B cell (primary cell): Measurements from ENCODE around the gene TMEM14C. TPM values are rescaled to one million over a fixed set of nuclear protein-coding genes. Genes with fewer than 3 reads are reported as not detected.

Experiments used
- ATAC-seq: fragments of 200-7000 bp; cut with Tn5 transposase; one replicate; pipeline ENCODE4 v1.10.0; 2021; ENCODE audit warnings: low read depth, mild to moderate bottlenecking, moderate number of reproducible peaks, moderate library complexity
- CTCF ChIA-PET: fragments of 350-600 bp; sonication (Branson Sonifier 250); formaldehyde crosslinking; loops from one replicate; lab custom pipeline; 2021; ENCODE audit warnings: antibody characterized with exemption, inconsistent platforms; lab: Charles Lee
- POLR2A ChIA-PET: fragments of 350-600 bp; sonication (Branson Sonifier 250); formaldehyde crosslinking; loops from one replicate; lab custom pipeline; 2021; ENCODE audit warnings: antibody characterized with exemption; lab: Charles Lee
- DNase-seq: peaks from one replicate; pipeline ENCODE4 v3.0.0; 2013
- H2AFZ ChIP-seq: 2 replicates; pipeline ENCODE4 v1.6.1; 2012; ENCODE audit warnings: mild to moderate bottlenecking, low read depth, low read length; ENCODE audit not compliant: insufficient read depth, poor library complexity, severe bottlenecking
- H3K27ac ChIP-seq, 2 donors: 1 replicate in 1 of 2; 2 replicates in 1 of 2; pipeline ENCODE4 v1.5.1; 2012 to 2013; ENCODE audit warnings: low read length in 2 of 2, mild to moderate bottlenecking in 2 of 2, moderate library complexity in 1 of 2
- H3K27me3 ChIP-seq, 4 experiments: fragments of 200-600 bp in 1 of 4; sonication (generic) in 1 of 4; replicated peaks in 1 of 4; 1 replicate in 2 of 4; 2 replicates in 2 of 4; pipeline versions ENCODE4 v1.6.1 to v1.7.0; 2013 to 2016; ENCODE audit warnings: low read length in 3 of 4, mild to moderate bottlenecking in 2 of 4, mixed read lengths in 1 of 4, moderate library complexity in 1 of 4; ENCODE audit not compliant: insufficient read depth in 4 of 4, control insufficient read depth in 3 of 4; ENCODE audit errors: control extremely low read depth in 1 of 4
- H3K36me3 ChIP-seq, 2 experiments: replicated peaks in 1 of 2; 1 replicate in 1 of 2; 2 replicates in 1 of 2; pipeline versions ENCODE4 v1.6.1 to v1.7.1; 2013; ENCODE audit warnings: low read length in 1 of 2; ENCODE audit not compliant: insufficient read depth in 2 of 2, control insufficient read depth in 1 of 2; ENCODE audit errors: control extremely low read depth in 1 of 2, extremely low read depth in 1 of 2
- H3K4me1 ChIP-seq, 2 donors: fragments of 200-600 bp in 1 of 2; sonication (generic) in 1 of 2; 1 replicate in 1 of 2; 2 replicates in 1 of 2; pipeline versions ENCODE4 v1.5.1 to v1.6.1; 2013 to 2017; ENCODE audit warnings: low read length in 2 of 2; ENCODE audit not compliant: control insufficient read depth in 2 of 2, insufficient read depth in 2 of 2
- H3K4me2 ChIP-seq: replicated peaks from 2 replicates; pipeline ENCODE3; 2012; ENCODE audit warnings: mild to moderate bottlenecking, low read depth, low read length; ENCODE audit not compliant: poor library complexity, severe bottlenecking
- H3K4me3 ChIP-seq, 5 experiments: fragments of 200-600 bp in 1 of 5; sonication (generic) in 1 of 5; 1 replicate in 3 of 5; 2 replicates in 2 of 5; pipeline versions ENCODE4 v1.5.1 to v1.7.0; 2011 to 2016; ENCODE audit warnings: low read length in 4 of 5, mild to moderate bottlenecking in 4 of 5, low read depth in 2 of 5, control low read depth in 1 of 5, moderate library complexity in 1 of 5; ENCODE audit not compliant: insufficient read depth in 1 of 5; ENCODE audit errors: control extremely low read depth in 1 of 5, extremely low read depth in 1 of 5
- H3K79me2 ChIP-seq: fragments of 200-600 bp; sonication (generic); one replicate; pipeline ENCODE4 v1.6.0; 2016; ENCODE audit warnings: low read length; ENCODE audit not compliant: control insufficient read depth, insufficient read depth
- H3K9ac ChIP-seq: fragments of 200-600 bp; sonication (generic); 2 replicates; pipeline ENCODE4 v1.6.1; 2017; ENCODE audit warnings: mild to moderate bottlenecking, low read length, moderate library complexity
- H3K9me3 ChIP-seq, 3 donors: one replicate each; pipeline versions ENCODE4 v1.6.1 to v1.7.1; 2013; ENCODE audit warnings: low read length in 2 of 3; ENCODE audit not compliant: control insufficient read depth in 2 of 3, insufficient read depth in 1 of 3; ENCODE audit errors: control extremely low read depth in 1 of 3
- H4K20me1 ChIP-seq: 2 replicates; pipeline ENCODE4 v1.6.0; 2012; ENCODE audit warnings: mild to moderate bottlenecking, low read length; ENCODE audit not compliant: insufficient read depth, control insufficient read depth, poor library complexity, severe bottlenecking
- H3K27ac Mint-ChIP-seq: one replicate; pipeline ENCODE4 v1.8.0; 2021; ENCODE audit warnings: mixed read lengths
- H3K27me3 Mint-ChIP-seq: one replicate; pipeline ENCODE4 v1.8.0; 2021; ENCODE audit warnings: mixed read lengths
- H3K4me1 Mint-ChIP-seq: one replicate; pipeline ENCODE4 v1.8.0; 2021; ENCODE audit warnings: mixed read lengths
- H3K4me3 Mint-ChIP-seq: one replicate; pipeline ENCODE4 v1.8.0; 2021; ENCODE audit warnings: mixed read lengths
- H3K9me3 Mint-ChIP-seq: one replicate; pipeline ENCODE4 v1.8.0; 2022; ENCODE audit warnings: mixed read lengths; ENCODE audit not compliant: insufficient read depth
- EZH2 ChIP-seq: IDR thresholded peaks from 2 replicates; pipeline ENCODE4 v1.6.1; 2012; ENCODE audit warnings: borderline replicate concordance, low read depth, mild to moderate bottlenecking, moderate library complexity, low read length; ENCODE audit not compliant: insufficient read depth, poor library complexity, severe bottlenecking
- WGBS: methylation state at CpG from one replicate; pipeline ENCODE4 v1.1.5; 2013; ENCODE audit warnings: missing lambda C conversion rate; ENCODE audit not compliant: insufficient coverage; 5-methylcytosine and 5-hydroxymethylcytosine counted together
- intact Hi-C: fragments of 100-400 bp; cut with micrococcal nuclease; formaldehyde crosslinking; loops from one replicate; pipeline ENCODE4 v1.10.0; 2022
- polyA plus RNA-seq: library from polyadenylated mRNA; depleted of rRNA; stranded (reverse); fragments of >200 nt; gene quantifications from 2 replicates; pipeline ENCODE4 v1.2.3, GENCODE V29; 2012
- total RNA-seq, 2 donors: library from RNA; stranded (reverse); fragments of 120-200 nt in 1 of 2; gene quantifications; 1 replicate in 1 of 2; 2 replicates in 1 of 2; pipeline versions ENCODE4 v1.2.3 to v1.2.4, GENCODE V29; 2013 to 2022
- TF ChIP-seq, protein P1 (sequence below): fragments of 200-600 bp; IDR thresholded peaks from one replicate; pipeline ENCODE4 v1.8.0; 2022; ENCODE audit warnings: antibody characterized with exemption, mild to moderate bottlenecking

TMEM14C gene
- total and polyA plus RNA-seq, 2 donors (not counting 1 experiment from before 2014, with no cell fraction given), result 31.7 to 39.1 TPM

DNA sequence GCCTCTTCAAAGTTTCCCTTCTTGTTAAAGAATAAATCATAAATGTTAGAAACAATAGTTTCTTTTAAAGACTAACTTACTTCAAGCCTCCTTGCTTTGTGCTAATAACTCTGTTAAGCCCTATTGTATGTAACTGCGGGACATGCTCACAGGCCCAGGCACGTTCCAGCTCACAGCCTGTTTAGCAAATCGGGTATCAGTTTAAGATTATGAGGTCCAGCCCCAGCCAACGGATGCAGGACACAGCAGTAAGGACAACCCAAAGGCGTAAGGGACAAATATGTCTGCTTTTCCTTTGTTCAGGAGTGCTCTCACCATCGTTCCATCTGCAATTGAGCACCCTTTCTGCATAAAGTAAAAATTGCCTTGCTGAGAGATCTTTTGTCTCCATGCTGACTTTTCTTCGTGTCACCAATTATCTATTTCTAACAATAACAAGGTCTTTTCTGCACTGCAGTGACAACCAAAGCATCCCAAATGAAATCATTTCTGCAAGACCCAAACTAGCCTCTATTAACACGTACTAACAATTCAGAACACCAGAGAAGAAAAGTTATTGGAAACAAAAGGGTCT lies 29.8 kb upstream of the TMEM14C start:
- Histone ChIP-seq H3K9ac (no peak overlapping the region), H3K27me3 (peaks cover 0 to 6% (median 0%) of the 10 kb centered on the region in 4 experiments), H2AFZ (no peak overlapping the region), H3K9me3 (no peaks in the 10 kb centered on the region), H4K20me1 (no peaks in the 10 kb centered on the region), H3K79me2 (peaks cover 38% of the 10 kb centered on the region), H3K36me3 (peaks cover 0 to 4% of the 10 kb centered on the region in 2 experiments), H3K27ac (no peak overlapping the region), H3K4me2 (peak overlapping the region; percentile 86), H3K4me1 (peaks cover 16 to 28% of the 10 kb centered on the region in 2 donors), H3K4me3 (peak overlapping the region in 2 of 5 experiments; percentile 90 to 97)
- WGBS, result 96% methylated on average over 6 of the region's 8 CpGs
- Mint-ChIP-seq H3K27me3 (peaks cover 2% of the 10 kb centered on the region), H3K9me3 (no peaks in the 10 kb centered on the region), H3K4me3 (peak overlapping the region; percentile 97), H3K4me1 (peaks cover 30% of the 10 kb centered on the region), H3K27ac (peak overlapping the region; percentile 54)
- DNase-seq, result no peak
- intact Hi-C loops, result no loop called here
- ATAC-seq, result no peak
- CTCF ChIA-PET, result interaction anchor here (3.8 kb wide), 1 partner anchor 181 kb away, joined by 39 read pairs; no protein-coding TSS in a partner anchor
- TF ChIP-seq EZH2, result no peak
- TF ChIP-seq, protein P1, sequence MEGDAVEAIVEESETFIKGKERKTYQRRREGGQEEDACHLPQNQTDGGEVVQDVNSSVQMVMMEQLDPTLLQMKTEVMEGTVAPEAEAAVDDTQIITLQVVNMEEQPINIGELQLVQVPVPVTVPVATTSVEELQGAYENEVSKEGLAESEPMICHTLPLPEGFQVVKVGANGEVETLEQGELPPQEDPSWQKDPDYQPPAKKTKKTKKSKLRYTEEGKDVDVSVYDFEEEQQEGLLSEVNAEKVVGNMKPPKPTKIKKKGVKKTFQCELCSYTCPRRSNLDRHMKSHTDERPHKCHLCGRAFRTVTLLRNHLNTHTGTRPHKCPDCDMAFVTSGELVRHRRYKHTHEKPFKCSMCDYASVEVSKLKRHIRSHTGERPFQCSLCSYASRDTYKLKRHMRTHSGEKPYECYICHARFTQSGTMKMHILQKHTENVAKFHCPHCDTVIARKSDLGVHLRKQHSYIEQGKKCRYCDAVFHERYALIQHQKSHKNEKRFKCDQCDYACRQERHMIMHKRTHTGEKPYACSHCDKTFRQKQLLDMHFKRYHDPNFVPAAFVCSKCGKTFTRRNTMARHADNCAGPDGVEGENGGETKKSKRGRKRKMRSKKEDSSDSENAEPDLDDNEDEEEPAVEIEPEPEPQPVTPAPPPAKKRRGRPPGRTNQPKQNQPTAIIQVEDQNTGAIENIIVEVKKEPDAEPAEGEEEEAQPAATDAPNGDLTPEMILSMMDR, result no peak
- POLR2A ChIA-PET, result no interaction called here
